Measurements from ENCODE around the gene PRKCG.
"Not testable (repeated sequence)": the region's sequence is repeated elsewhere in the genome, so short reads cannot be mapped to it uniquely, and the experiment has no call there.

The PRKCG gene

GRCh38 chr19:53869805-53870484 is 12.1 kb upstream of the PRKCG start:
- in situ Hi-C loops (cut with MboI; ENCODE audit: low pct_unique_long_range_greater_than_20kb, low sequenced_read_pairs): not testable (repeated sequence)

GRCh38 chr19:53870485-53870844 is 11.5 kb upstream of the PRKCG start:
- DNase-seq: peak; percentile 79
- in situ Hi-C loops (cut with MboI; ENCODE audit: low pct_unique_long_range_greater_than_20kb, low sequenced_read_pairs): no loop called here

More at GRCh38 chr19:53869805-53870484, 12.1 kb upstream of the PRKCG start:
- DNase-seq: not testable (repeated sequence)

GRCh38 chr19:53871454-53871853 is 10.5 kb upstream of the PRKCG start:
- DNase-seq: peak; percentile 51
- in situ Hi-C loops (cut with MboI; ENCODE audit: low pct_unique_long_range_greater_than_20kb, low sequenced_read_pairs): no loop called here

GRCh38 chr19:53872762-53873161 is 9.2 kb upstream of the PRKCG start:
- DNase-seq: no peak
- in situ Hi-C loops (cut with MboI; ENCODE audit: low pct_unique_long_range_greater_than_20kb, low sequenced_read_pairs): no loop called here

- DNase-seq: no peak
- in situ Hi-C loops (cut with MboI; ENCODE audit: low pct_unique_long_range_greater_than_20kb, low sequenced_read_pairs): no loop called here
Measured at GRCh38 chr19:53873773-53874605, 8.0 kb upstream of the PRKCG start.

- in situ Hi-C loops (cut with MboI; ENCODE audit: low pct_unique_long_range_greater_than_20kb, low sequenced_read_pairs): no loop called here
- DNase-seq: no peak
Measured at GRCh38 chr19:53874606-53874990, 7.4 kb upstream of the PRKCG start.

- no peak for DNase-seq
- in situ Hi-C loops (cut with MboI; ENCODE audit: low pct_unique_long_range_greater_than_20kb, low sequenced_read_pairs): no loop called here
Measured at GRCh38 chr19:53875602-53876325, 6.2 kb upstream of the PRKCG start.

- in situ Hi-C loops (cut with MboI; ENCODE audit: low pct_unique_long_range_greater_than_20kb, low sequenced_read_pairs): no loop called here
- DNase-seq: no peak
Measured at GRCh38 chr19:53876651-53877224, 5.3 kb upstream of the PRKCG start.

- no peak for DNase-seq
- in situ Hi-C loops (cut with MboI; ENCODE audit: low pct_unique_long_range_greater_than_20kb, low sequenced_read_pairs): no loop called here
Measured at GRCh38 chr19:53877361-53877766, 4.6 kb upstream of the PRKCG start.

- DNase-seq: no peak
- in situ Hi-C loops (cut with MboI; ENCODE audit: low pct_unique_long_range_greater_than_20kb, low sequenced_read_pairs): no loop called here
Measured at GRCh38 chr19:53878776-53879139, 3.2 kb upstream of the PRKCG start.

- peak; percentile 88 for DNase-seq
Measured at GRCh38 chr19:53879140-53880081, 2.6 kb upstream of the PRKCG start.

GRCh38 chr19:53880711-53881481 is 1.1 kb upstream of the PRKCG start:
- DNase-seq: no peak
- in situ Hi-C loops (cut with MboI; ENCODE audit: low pct_unique_long_range_greater_than_20kb, low sequenced_read_pairs): no loop called here

More at GRCh38 chr19:53879140-53880081, 2.6 kb upstream of the PRKCG start:
- in situ Hi-C loops (cut with MboI; ENCODE audit: low pct_unique_long_range_greater_than_20kb, low sequenced_read_pairs): no loop called here

GRCh38 chr19:53882391-53883050 is 524 bp downstream of the PRKCG start:
- DNase-seq: no peak
- in situ Hi-C loops (cut with MboI; ENCODE audit: low pct_unique_long_range_greater_than_20kb, low sequenced_read_pairs): no loop called here

GRCh38 chr19:53883231-53883661 is 1.2 kb downstream of the PRKCG start:
- in situ Hi-C loops (cut with MboI; ENCODE audit: low pct_unique_long_range_greater_than_20kb, low sequenced_read_pairs): no loop called here
- DNase-seq: no peak

GRCh38 chr19:53883741-53884140 is 1.7 kb downstream of the PRKCG start:
- in situ Hi-C loops (cut with MboI; ENCODE audit: low pct_unique_long_range_greater_than_20kb, low sequenced_read_pairs): no loop called here

GRCh38 chr19:53884256-53884655 is 2.3 kb downstream of the PRKCG start:
- no peak for DNase-seq
- in situ Hi-C loops (cut with MboI; ENCODE audit: low pct_unique_long_range_greater_than_20kb, low sequenced_read_pairs): no loop called here

More at GRCh38 chr19:53883741-53884140, 1.7 kb downstream of the PRKCG start:
- no peak for DNase-seq

- DNase-seq: no peak
- in situ Hi-C loops (cut with MboI; ENCODE audit: low pct_unique_long_range_greater_than_20kb, low sequenced_read_pairs): no loop called here
Measured at GRCh38 chr19:53885036-53885435, 3.0 kb downstream of the PRKCG start.

Data from KBM-7 (cell line).